ENCODE measurements around the gene IFIT5.
"Not testable (repeated sequence)": the region's sequence is repeated elsewhere in the genome, so short reads cannot be mapped to it uniquely, and the experiment has no call there.

Gene IFIT5, protein sequence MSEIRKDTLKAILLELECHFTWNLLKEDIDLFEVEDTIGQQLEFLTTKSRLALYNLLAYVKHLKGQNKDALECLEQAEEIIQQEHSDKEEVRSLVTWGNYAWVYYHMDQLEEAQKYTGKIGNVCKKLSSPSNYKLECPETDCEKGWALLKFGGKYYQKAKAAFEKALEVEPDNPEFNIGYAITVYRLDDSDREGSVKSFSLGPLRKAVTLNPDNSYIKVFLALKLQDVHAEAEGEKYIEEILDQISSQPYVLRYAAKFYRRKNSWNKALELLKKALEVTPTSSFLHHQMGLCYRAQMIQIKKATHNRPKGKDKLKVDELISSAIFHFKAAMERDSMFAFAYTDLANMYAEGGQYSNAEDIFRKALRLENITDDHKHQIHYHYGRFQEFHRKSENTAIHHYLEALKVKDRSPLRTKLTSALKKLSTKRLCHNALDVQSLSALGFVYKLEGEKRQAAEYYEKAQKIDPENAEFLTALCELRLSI

DNA sequence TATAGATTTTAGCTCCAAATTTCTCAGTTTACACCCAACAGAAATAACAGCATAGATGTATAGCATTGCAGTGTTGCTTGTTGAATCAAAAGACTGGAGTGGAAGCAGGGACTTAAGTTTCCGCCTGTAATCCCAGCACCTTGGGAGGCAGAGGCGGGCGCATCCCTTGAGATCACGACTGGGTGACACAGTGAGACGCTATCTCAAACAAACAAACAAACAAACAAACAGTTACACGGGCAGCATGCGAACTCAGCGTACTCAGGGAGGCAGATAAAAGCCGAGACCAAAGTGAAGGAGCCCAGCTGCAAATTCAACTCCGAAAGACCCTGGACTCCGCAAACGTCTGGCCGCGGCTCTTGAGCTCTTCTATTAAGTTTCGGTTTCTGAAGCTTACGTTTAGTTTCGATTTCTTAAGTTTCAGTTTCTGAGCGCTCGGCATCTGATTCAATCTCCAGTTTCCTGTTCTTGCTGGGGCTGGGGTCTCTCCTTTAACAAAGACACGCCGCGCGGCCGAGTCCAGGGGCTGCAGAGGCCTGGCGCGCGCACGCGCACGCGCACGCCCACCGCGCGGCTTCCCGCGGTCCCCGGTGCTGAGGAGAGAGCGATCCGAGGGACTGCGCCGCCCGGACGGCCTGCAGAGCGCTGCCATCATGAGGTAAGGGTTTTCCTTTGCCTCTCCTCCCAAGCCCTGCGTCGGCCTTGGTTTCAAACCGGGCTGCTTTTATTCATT lies at the start of gene IFIT5:
Gene IFIT5 (plus strand): TSS at position 423 of the 733 bp plus-strand sequence. CDS start 231 bp downstream, at position 654.
- DNase-seq (ENCODE audit: low read depth, low spot score): peak; percentile 62

DNA sequence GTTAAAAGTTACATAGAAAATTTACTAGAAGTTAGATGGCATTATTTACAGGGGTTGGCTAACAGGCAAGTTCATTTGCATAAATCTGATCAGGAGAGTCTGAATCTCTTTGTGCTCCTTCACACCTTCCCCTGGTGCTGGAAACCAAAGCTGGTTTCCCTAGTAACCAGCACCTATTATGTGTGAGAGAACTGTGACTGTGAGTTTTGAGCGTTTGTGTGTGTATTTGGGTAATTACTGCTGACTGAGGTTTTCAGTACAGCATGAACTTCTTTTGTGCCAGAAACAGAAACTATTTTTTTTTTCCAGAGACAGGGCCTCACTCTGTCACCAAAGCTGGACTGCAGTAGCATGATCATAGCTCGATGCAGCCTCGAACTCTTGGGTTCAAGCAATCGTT lies 46.8 kb upstream of the IFIT5 start:
- no peak for DNase-seq (ENCODE audit: low read depth, low spot score)

DNA sequence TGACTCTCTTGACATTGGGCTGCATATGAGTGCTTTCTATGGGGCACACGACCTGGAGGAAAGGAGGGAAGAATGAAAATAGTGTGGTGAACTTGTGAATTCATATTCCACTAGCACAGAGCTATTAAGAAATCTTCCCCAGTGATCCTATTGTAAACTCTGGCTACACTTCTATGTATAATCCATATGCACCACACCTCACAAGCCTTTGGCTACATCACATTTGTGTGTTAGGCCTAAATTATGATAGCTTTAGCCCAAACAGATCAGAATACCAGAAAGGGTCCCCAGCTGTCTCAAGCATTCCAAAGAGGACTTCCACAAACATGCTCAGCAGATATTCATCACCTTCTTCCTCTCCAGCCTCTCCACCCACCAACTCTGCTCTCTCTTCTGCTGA lies 46.2 kb upstream of the IFIT5 start:
- no peak for DNase-seq (ENCODE audit: low read depth, low spot score)

DNA sequence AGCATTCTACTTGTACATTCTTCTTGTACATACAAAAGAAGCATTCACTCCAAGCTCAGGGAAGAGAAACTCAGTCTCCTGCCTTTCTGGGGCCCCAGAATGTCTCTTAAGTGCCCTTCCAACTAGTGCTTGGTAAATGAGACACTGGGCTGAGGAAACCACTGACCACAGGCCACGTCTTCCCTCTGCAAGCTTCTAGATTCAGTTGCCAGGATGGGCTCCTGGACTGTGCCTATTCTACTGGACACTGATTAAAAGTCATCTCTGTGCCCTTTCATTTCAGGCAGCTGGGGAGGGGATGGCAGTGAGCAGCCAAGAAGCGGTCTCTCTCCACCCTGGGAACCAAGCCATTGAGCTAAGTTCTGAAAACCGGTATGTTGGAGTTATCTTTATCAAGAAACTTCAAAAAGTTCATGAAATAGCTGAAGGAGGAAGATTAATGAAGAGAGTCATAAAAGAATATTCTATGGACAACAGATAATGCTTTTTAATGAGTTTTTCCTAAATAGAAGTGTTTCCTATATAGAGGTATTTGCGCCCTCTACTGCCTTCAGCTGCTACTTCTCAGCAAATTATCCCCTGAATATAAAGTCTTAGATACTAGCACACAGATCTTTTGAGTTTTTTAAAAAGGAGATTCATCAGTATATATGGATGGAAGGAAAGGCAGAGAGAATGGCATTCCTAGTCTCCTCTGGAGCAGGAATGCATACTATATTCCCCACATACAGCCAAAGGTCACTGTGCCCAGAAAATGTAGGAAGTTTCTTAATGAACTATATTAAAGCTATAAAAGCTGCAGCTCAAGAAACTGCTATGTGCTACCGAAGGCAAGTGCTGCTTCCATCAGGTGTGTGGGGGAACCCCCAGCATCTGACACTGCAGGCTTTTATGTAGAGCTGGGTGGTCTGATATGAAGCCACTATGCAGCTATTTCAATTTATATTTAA lies 44.9 kb upstream of the IFIT5 start:
- no peak for DNase-seq (ENCODE audit: low read depth, low spot score)

DNA sequence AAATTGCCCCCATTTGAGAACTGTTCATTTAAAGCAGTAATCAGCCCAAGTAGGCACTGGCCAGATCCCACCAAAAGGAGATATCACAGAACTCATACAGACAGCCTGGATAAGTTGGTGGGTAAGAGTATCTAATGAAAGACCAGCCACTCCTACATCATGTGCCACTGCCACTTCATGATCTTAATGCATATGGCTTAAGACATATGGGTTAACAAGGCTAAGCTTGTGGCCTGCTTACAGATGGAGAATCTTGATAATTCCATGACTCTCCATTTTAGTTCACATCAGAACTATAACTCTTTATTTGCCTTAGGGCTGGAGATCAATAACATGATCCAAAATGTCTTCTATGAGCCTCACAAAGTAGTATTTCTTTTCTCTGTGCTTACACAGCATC lies 43.3 kb upstream of the IFIT5 start:
- no peak for DNase-seq (ENCODE audit: low read depth, low spot score)

DNA sequence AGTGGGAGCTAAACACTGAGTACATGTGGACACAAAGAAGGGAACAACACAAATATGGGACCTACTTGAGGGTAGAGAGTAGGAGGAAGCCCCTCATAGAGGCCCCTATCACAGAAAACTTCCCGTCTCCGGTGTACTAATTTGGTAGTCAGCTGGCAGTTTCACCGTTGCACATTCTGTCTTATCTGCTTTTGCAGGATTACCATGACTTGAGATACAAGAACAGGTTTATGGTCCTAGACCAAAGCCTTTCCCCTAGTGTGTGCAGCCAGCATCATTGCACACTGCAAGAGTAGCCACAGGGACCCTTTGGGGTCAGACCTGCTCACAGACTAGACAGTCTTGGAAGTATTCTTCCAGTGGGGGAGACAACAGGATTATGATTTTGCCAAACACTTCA lies 42.4 kb upstream of the IFIT5 start:
- no peak for DNase-seq (ENCODE audit: low read depth, low spot score)

DNA sequence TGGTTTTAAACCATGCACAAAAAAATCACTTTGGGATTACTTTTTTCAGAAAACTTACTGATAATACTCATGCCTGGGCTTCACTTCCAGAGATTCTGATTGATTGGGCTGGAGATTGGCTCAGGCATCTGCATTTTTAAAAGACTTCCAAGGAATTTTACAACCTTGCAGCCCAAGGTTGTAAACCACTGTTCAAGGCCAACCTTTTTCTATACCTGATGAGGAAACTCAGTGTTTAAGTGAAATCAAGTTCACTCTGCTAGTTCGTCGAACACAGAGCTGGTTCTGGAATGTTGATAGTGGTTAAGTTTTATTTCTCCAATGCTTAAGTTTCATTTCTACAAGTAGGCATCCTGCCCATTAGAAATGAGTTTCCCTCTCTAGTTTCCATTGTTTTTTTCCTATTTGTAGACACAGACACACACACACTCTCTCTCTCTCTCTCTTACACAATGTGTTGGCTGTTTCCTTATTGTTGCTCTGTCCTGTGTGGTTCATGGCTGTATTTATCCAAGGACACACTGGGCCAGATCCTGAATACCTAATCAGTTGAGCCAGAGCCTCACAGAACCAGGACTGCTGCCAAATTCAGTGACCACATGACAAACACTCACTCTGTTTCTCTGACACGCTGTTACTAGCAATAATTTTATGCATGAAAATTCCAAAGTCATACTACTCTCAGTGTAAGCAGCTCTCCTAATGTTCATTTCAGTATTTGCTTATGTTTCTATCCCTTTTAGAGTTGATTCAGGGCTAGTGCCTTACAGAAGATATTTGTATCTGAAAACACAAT lies 40.3 kb upstream of the IFIT5 start:
- DNase-seq (ENCODE audit: low read depth, low spot score): no peak

DNA sequence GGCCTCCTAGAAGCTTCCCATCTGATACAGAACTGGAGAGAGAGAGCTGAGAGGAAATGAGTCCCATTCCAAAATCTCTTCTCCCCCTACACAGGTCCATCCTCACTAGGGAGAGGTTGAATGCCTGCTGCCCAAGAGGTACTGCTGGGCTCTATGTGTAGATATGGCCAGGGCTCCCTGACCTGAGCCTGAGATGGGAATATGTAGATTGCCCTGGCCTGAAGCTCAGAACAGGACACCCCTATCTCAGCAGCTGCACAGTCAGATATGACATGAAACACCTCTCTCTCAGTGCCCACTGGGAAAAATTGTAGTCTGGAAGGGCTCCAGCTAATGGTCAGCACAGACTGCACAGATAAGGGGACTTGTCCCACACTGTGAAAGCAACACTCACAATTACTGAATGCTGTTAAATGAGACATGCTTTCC lies 39.6 kb upstream of the IFIT5 start:
- no peak for DNase-seq (ENCODE audit: low read depth, low spot score)

DNA sequence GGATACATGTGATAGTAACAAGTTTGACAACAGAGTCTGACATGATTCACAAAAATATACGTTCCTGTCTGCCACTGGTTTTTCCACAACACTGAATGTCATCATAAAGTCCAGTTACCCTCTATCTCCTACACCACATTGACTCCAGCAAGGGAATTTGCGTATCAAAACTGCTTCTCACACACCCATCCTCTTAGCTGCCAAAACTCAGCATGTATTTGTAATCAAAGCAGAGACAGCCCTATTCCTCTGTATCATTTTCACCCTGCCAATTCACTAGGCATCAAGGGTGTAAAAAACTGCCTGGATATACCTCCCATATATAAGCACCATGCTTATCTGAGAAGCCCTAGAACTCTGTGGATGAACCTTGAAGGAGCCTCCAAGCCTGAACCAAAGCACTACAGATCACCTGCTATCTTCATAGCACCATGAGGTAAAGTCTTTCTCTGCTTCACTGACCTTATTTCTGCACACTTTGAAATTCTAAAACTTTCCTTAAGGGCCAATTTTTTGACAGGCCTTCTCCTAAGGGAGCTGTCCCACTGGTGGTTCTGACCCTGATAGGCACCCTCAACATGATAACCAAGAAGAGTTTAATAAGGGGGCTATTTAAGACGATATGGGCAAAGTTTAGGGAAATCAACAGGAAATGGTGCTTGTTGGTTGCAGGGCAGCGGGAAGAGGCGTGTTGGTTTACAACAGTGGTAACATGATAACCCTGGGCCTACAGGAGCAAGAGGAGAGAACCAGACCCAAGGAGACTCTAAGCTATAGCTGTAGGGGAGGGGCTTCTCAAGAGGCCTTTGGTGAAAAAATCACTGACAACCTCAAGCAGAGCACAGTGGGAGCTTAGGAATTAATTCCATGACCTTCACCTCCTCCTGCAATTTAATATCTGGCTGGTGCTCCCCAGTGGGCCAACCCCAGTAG lies 36.4 kb upstream of the IFIT5 start, which contains the start of gene IFIT1B:
Gene IFIT1B (plus strand): TSS at position 352 of the 933 bp plus-strand sequence. CDS start 80 bp downstream, at position 432.
- no peak for DNase-seq (ENCODE audit: low read depth, low spot score)

DNA sequence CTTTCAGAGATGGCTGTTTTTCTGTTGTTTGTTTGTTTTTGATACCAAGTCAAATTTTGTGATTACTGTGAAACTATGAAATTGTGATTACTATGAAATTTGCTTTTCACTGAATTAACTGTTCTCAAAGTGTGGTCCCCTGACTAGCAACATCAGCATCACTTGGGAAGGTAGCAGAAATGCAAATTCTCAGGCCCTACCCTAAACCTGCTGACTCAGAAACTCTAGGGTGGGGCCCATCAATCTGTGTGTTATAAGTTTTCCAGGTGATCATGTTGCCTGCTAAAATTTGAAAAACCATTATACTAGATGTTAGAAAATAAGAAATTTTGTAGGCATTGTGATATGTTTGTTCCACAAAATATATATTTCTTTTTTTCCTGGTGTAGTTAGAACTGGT lies 35.3 kb upstream of the IFIT5 start:
- DNase-seq (ENCODE audit: low read depth, low spot score): no peak

DNA sequence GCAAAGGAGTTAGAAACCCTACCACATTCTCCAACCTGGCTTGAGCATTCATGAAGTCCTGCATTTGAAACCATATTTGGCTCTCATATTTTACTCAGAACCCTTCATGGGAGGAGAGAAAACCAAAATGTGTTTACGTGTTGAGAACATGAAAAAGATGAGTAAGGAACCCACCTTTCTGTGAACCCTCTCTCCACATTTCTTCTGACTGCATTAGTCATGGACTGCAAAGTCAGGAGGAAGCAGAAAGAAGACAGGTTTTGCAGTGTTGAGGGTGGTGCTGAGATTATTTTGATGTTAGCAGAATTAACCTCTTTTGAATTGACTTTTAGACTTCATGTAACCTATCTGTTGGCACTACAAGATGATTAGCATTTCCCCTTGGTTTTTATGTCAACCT lies 31.6 kb upstream of the IFIT5 start:
- DNase-seq (ENCODE audit: low read depth, low spot score): no peak

DNA sequence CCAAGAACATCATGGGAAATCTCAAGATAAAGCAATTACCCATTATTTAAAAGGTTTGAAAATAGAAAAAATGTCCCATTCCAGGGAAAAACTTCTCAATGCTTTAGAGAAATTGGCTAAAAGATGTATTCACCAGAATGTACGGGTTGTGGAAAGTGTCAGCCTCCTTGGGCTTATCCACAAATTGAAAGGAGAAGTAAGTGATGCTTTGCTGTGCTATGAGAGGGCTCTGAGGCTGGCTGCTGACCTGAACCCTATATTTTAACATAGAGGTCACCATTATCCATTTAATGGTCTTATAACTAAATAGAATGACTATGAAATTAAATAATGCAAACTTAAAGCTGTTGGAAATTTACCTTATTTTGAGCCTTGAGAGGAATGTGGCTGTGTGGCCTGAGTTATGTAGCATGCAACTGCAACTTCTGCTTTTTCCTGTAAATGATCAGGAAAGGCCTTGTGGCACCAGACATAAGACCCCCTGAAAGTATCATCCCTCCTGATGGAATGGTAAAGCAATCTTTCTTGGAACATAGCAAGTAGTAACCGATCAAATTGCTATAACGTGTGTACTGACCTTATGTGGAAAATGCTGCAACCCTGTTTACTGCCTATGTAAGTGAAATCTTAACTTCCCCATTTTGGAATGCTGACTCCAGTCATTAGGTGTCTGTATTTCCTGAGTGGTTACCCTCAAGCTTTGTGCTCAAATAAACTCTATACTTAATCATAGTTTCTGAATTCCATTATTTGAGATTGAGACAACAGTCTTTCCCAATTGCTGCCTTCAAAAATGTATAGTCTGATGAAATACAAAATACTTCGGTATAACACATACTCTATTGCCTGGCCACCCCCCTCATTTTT lies 29.7 kb upstream of the IFIT5 start:
- no peak for DNase-seq (ENCODE audit: low read depth, low spot score)

DNA sequence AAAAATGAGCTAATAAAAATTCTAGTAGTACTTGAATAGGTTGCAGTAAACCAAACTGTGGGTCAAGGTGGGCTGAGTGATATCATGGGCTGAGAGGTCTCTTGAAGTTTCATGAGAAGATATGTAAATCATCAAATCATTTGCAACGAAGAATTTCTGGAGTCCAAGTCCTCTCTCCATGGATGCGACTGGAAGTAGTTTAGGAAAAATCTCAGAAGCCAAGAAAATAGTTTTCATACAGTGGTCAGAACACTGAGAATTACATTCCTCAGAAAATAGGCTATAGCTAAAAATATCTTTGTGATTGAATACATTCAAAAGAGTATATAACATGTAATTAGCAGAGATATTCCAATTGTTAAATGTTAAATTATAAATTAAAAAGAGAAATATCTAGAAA lies 25.6 kb upstream of the IFIT5 start:
- no peak for DNase-seq (ENCODE audit: low read depth, low spot score)

DNA sequence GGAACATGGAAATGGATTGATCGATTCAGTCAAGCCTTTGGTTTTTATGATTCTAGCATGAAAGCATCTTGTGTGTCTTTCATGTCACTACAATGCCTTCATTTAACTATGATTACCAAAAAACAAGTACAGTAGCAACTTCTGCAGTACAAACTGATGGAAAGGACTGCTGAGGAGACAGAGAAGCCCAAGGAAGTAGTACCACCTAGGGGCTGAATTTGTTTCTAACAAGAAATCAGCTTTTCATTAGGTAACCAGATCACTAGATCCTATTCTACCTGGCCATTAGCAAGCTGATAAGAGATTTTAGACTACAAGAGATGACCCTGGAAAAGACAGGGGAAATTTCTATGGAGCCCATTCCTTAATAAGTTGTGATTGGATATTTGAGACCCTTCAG lies 25.1 kb upstream of the IFIT5 start:
- DNase-seq (ENCODE audit: low read depth, low spot score): no peak

DNA sequence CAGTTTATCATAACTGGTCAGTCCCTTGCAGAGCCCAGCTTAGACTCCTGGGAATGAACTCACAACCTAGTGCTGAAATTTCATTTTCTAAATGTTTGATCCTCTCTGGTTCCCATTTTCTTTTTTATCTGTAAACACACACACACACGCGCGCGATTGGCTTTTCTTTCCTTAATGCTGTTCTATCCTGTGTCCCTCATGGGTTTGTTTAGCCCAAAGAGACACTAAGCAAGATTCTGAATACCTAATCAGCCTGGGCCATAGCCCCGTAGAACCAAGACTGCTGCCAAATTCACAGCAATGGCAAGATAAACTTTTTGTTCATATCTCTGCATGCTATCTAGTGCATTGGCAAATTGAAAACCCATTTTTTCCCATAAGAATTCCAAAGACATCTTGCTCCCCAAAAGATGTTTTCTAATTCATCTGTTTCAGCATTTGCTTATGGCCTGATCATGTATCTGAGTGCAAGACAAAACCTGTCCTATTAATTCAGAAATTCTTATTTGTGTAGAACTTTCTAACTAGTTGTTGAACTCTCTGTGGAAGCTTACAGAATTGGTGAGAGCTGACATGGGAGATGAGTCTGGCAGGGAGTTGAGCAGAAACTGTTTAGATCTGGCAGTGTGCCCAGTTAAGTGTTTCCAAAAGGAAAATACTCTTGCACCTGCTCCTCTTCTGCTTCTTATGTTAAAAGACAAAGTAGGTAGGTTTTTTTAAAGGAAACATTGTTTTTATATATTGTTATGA lies 23.7 kb upstream of the IFIT5 start:
- DNase-seq (ENCODE audit: low read depth, low spot score): no peak

DNA sequence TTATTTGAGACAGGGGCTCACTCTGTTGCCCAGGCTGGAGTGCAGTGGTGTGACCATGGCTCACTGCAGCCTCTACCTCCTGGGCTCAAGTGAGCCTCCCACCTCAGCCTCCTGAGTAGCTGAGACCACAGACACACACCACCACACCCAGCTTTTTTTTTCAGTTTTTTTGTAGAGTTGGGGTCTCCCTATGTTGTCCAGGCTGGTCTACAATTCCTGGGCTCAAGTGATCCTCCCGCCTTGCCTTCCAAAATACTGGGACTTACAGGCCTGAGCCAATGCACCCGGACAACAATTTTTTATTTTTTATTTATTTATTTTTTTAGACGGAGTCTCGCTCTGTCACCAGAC lies 23.2 kb upstream of the IFIT5 start:
- not testable (repeated sequence) for DNase-seq (ENCODE audit: low read depth, low spot score)

DNA sequence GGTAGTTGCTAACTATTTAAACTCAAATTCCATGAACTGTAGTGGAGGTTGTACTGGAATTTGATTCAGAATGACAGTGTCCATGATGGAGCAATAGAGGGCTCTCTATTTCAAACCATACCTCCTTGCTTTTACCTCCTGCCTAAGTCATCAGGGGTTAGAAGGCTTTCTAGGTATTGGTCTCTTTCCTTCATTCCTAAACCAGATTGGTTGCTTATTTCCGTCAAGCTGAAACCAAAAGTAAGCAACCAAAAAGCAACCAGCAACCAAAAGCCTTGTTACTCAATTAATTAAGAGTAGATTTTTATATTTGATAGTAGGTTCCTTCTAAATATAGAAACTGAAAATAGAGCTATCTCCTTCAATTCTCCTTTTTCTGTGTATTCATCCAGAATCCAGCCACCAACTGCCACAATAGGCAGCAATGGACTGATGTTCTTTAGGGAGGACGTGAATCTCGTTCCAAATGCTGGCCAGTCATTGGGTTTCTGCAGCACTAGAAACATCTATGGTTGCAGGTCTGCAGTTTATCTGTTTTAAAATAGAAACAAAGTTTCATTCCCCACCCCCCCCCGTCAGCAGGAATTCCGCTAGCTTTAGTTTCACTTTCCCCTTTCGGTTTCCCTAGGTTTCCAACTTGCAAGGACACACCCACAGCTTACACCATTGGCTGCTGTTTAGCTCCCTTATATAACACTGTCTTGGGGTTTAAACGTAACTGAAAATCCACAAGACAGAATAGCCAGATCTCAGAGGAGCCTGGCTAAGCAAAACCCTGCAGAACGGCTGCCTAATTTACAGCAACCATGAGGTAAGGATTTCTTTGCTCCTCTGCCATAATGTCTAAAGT lies 22.2 kb upstream of the IFIT5 start, which contains the start of gene IFIT1:
Gene IFIT1 (plus strand): TSS at position 717 of the 850 bp plus-strand sequence. CDS start 90 bp downstream, at position 807.
- peak; percentile 83 for DNase-seq (ENCODE audit: low read depth, low spot score)
